Measurements from ENCODE around the gene MBP.

Gene MBP

GRCh38 chr18:77006305-77007175 lies 126.0 kb downstream of the MBP start:
- H3K36me3 ChIP-seq (ENCODE audit: control insufficient read depth, insufficient read depth, low read length) = peaks cover 7% of the 10 kb centered on the region
- no peak overlapping the region for H3K27ac ChIP-seq (ENCODE audit: low read depth, low read length)
- H3K4me1 ChIP-seq (ENCODE audit: control insufficient read depth, insufficient read depth, low read length) = no peaks in the 10 kb centered on the region
- no peak overlapping the region for H3K9ac ChIP-seq (ENCODE audit: low read length)
- no peaks in the 10 kb centered on the region for H3K27me3 ChIP-seq (ENCODE audit: control insufficient read depth, insufficient read depth, low read length)
- H3K4me3 ChIP-seq (ENCODE audit: low read length) = no peak overlapping the region

- H3K27me3 ChIP-seq (ENCODE audit: control insufficient read depth, insufficient read depth, low read length) = no peaks in the 10 kb centered on the region
- no peaks in the 10 kb centered on the region for H3K4me1 ChIP-seq (ENCODE audit: control insufficient read depth, insufficient read depth, low read length)
- H3K4me3 ChIP-seq (ENCODE audit: low read length) = no peak overlapping the region
- no peak overlapping the region for H3K9ac ChIP-seq (ENCODE audit: low read length)
- H3K36me3 ChIP-seq (ENCODE audit: control insufficient read depth, insufficient read depth, low read length) = peaks cover 3% of the 10 kb centered on the region
- H3K27ac ChIP-seq (ENCODE audit: low read depth, low read length) = no peak overlapping the region
Measured at GRCh38 chr18:77005651-77006195, 126.9 kb downstream of the MBP start.

GRCh38 chr18:77004555-77005380 lies 127.8 kb downstream of the MBP start:
- H3K27ac ChIP-seq (ENCODE audit: low read depth, low read length) = no peak overlapping the region
- H3K27me3 ChIP-seq (ENCODE audit: control insufficient read depth, insufficient read depth, low read length) = no peaks in the 10 kb centered on the region
- H3K9ac ChIP-seq (ENCODE audit: low read length) = no peak overlapping the region
- no peaks in the 10 kb centered on the region for H3K4me1 ChIP-seq (ENCODE audit: control insufficient read depth, insufficient read depth, low read length)
- peaks cover 3% of the 10 kb centered on the region for H3K36me3 ChIP-seq (ENCODE audit: control insufficient read depth, insufficient read depth, low read length)
- H3K4me3 ChIP-seq (ENCODE audit: low read length) = no peak overlapping the region

DNA sequence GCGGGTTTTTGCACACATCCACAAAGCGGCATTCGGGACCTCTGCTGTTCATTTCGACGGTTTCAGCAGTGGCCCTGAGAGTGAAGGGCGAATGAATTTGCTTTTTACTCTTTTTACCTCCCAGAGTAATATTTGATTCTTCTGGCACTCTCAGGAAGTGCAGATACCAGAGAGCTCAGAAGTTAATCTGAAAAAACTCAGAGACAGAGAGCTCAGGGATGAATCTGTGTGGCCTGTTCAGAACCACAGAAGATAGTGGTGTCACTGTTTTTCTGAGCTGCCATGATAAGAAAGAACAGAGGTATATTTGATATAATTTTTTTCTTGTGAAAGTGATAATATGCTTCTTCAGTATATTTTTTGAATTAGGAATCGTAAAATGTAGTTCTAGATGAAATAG lies 129.3 kb downstream of the MBP start:
- no peaks in the 10 kb centered on the region for H3K36me3 ChIP-seq (ENCODE audit: control insufficient read depth, insufficient read depth, low read length)
- no peak overlapping the region for H3K9ac ChIP-seq (ENCODE audit: low read length)
- no peaks in the 10 kb centered on the region for H3K4me1 ChIP-seq (ENCODE audit: control insufficient read depth, insufficient read depth, low read length)
- no peak overlapping the region for H3K27ac ChIP-seq (ENCODE audit: low read depth, low read length)
- H3K4me3 ChIP-seq (ENCODE audit: low read length) = no peak overlapping the region
- H3K27me3 ChIP-seq (ENCODE audit: control insufficient read depth, insufficient read depth, low read length) = no peaks in the 10 kb centered on the region

GRCh38 chr18:77002496-77002895 lies 130.1 kb downstream of the MBP start:
- Histone ChIP-seq H3K36me3 (ENCODE audit: control insufficient read depth, insufficient read depth, low read length) (no peaks in the 10 kb centered on the region), H3K9ac (ENCODE audit: low read length) (no peak overlapping the region), H3K4me3 (ENCODE audit: low read length) (no peak overlapping the region), H3K27me3 (ENCODE audit: control insufficient read depth, insufficient read depth, low read length) (no peaks in the 10 kb centered on the region), H3K27ac (ENCODE audit: low read depth, low read length) (no peak overlapping the region), H3K4me1 (ENCODE audit: control insufficient read depth, insufficient read depth, low read length) (no peaks in the 10 kb centered on the region)

GRCh38 chr18:77001979-77002378 lies 130.6 kb downstream of the MBP start:
- no peaks in the 10 kb centered on the region for H3K4me1 ChIP-seq (ENCODE audit: control insufficient read depth, insufficient read depth, low read length)
- no peak overlapping the region for H3K27ac ChIP-seq (ENCODE audit: low read depth, low read length)
- no peak overlapping the region for H3K9ac ChIP-seq (ENCODE audit: low read length)
- H3K36me3 ChIP-seq (ENCODE audit: control insufficient read depth, insufficient read depth, low read length) = no peaks in the 10 kb centered on the region
- no peaks in the 10 kb centered on the region for H3K27me3 ChIP-seq (ENCODE audit: control insufficient read depth, insufficient read depth, low read length)
- H3K4me3 ChIP-seq (ENCODE audit: low read length) = no peak overlapping the region

DNA sequence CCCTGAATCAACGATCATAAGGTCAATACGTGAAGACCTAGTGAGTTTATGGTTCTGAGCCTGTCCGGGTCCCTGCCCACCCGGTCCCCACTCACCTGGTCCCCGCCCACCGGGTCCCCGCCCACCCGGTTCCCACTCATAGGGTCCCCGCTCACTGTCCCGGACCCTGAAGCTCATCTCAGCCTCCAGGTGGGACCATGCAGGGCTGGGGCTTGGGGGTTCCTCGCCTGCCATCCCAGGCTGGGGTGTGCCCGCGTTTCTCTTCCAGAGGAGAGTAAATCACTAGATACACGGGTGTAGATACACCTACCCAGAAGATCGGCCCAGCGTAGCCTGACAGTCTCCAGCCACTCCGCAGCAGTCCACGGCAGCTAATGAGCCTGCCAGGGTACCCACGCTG lies 131.5 kb downstream of the MBP start:
- Histone ChIP-seq H3K4me3 (ENCODE audit: low read length) (no peak overlapping the region), H3K4me1 (ENCODE audit: control insufficient read depth, insufficient read depth, low read length) (no peaks in the 10 kb centered on the region), H3K36me3 (ENCODE audit: control insufficient read depth, insufficient read depth, low read length) (no peaks in the 10 kb centered on the region), H3K9ac (ENCODE audit: low read length) (no peak overlapping the region), H3K27me3 (ENCODE audit: control insufficient read depth, insufficient read depth, low read length) (no peaks in the 10 kb centered on the region), H3K27ac (ENCODE audit: low read depth, low read length) (no peak overlapping the region)

GRCh38 chr18:77000527-77000926 lies 132.1 kb downstream of the MBP start:
- H3K4me1 ChIP-seq (ENCODE audit: control insufficient read depth, insufficient read depth, low read length) = no peaks in the 10 kb centered on the region
- H3K4me3 ChIP-seq (ENCODE audit: low read length) = peak overlapping the region; percentile 30
- no peaks in the 10 kb centered on the region for H3K27me3 ChIP-seq (ENCODE audit: control insufficient read depth, insufficient read depth, low read length)
- H3K9ac ChIP-seq (ENCODE audit: low read length) = no peak overlapping the region
- H3K27ac ChIP-seq (ENCODE audit: low read depth, low read length) = no peak overlapping the region
- H3K36me3 ChIP-seq (ENCODE audit: control insufficient read depth, insufficient read depth, low read length) = no peaks in the 10 kb centered on the region

- H3K27me3 ChIP-seq (ENCODE audit: control insufficient read depth, insufficient read depth, low read length) = no peaks in the 10 kb centered on the region
- H3K9ac ChIP-seq (ENCODE audit: low read length) = no peak overlapping the region
- H3K36me3 ChIP-seq (ENCODE audit: control insufficient read depth, insufficient read depth, low read length) = no peaks in the 10 kb centered on the region
- no peak overlapping the region for H3K27ac ChIP-seq (ENCODE audit: low read depth, low read length)
- H3K4me3 ChIP-seq (ENCODE audit: low read length) = no peak overlapping the region
- H3K4me1 ChIP-seq (ENCODE audit: control insufficient read depth, insufficient read depth, low read length) = no peaks in the 10 kb centered on the region
Measured at GRCh38 chr18:76999077-76999476, 133.5 kb downstream of the MBP start.

- H3K36me3 ChIP-seq (ENCODE audit: control insufficient read depth, insufficient read depth, low read length) = no peaks in the 10 kb centered on the region
- H3K27ac ChIP-seq (ENCODE audit: low read depth, low read length) = no peak overlapping the region
- H3K27me3 ChIP-seq (ENCODE audit: control insufficient read depth, insufficient read depth, low read length) = no peaks in the 10 kb centered on the region
- no peaks in the 10 kb centered on the region for H3K4me1 ChIP-seq (ENCODE audit: control insufficient read depth, insufficient read depth, low read length)
- no peak overlapping the region for H3K9ac ChIP-seq (ENCODE audit: low read length)
- no peak overlapping the region for H3K4me3 ChIP-seq (ENCODE audit: low read length)
Measured at GRCh38 chr18:76997951-76998808, 134.4 kb downstream of the MBP start.

- Histone ChIP-seq H3K9ac (ENCODE audit: low read length) (no peak overlapping the region), H3K4me3 (ENCODE audit: low read length) (no peak overlapping the region), H3K27me3 (ENCODE audit: control insufficient read depth, insufficient read depth, low read length) (no peaks in the 10 kb centered on the region), H3K36me3 (ENCODE audit: control insufficient read depth, insufficient read depth, low read length) (no peaks in the 10 kb centered on the region), H3K4me1 (ENCODE audit: control insufficient read depth, insufficient read depth, low read length) (no peaks in the 10 kb centered on the region), H3K27ac (ENCODE audit: low read depth, low read length) (no peak overlapping the region)
Measured at GRCh38 chr18:76996429-76996828, 136.2 kb downstream of the MBP start.

DNA sequence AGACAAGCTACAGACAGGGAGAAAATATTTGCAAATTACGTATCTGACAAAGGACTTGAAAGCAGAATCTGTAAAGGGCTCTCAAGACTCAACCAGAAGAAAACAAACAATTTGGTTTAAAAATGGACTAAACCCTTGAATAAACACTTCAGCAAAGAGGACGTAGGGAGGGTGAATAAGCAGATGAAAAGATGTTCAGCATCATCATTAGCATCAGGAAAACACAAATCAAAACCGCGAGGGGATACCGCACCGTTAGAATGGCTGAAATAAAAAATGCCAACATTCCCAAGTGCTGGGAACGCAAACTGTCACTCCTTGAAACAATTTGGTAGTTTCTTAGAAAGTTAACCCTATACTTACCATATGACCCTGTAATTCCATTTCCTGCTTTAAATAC lies 136.7 kb downstream of the MBP start:
- H3K4me1 ChIP-seq (ENCODE audit: control insufficient read depth, insufficient read depth, low read length) = no peaks in the 10 kb centered on the region
- H3K9ac ChIP-seq (ENCODE audit: low read length) = no peak overlapping the region
- no peak overlapping the region for H3K27ac ChIP-seq (ENCODE audit: low read depth, low read length)
- no peaks in the 10 kb centered on the region for H3K27me3 ChIP-seq (ENCODE audit: control insufficient read depth, insufficient read depth, low read length)
- no peaks in the 10 kb centered on the region for H3K36me3 ChIP-seq (ENCODE audit: control insufficient read depth, insufficient read depth, low read length)
- no peak overlapping the region for H3K4me3 ChIP-seq (ENCODE audit: low read length)

All from rectal smooth muscle tissue (tissue), 1 donor.